MCF 10A (cell line): Measurements from ENCODE around the gene ARHGAP25. TPM values are rescaled to one million over a fixed set of nuclear protein-coding genes. Genes with fewer than 3 reads are reported as not detected.

ENCODE experiments used
- BruUV-seq: library from RNA; stranded (reverse); fragments of 400-500 nt; replicated peaks from 2 replicates; lab custom pipeline; 2021; lab: Mats Ljungman, UMichigan
- CTCF ChIA-PET: fragments of 300-600 bp; sonication (Branson Sonifier 250); formaldehyde crosslinking; extraction: SDS; loops from one replicate; lab custom pipeline; 2021; ENCODE audit warnings: antibody characterized with exemption, inconsistent platforms; lab: Yijun Ruan, JAX
- POLR2A ChIA-PET: fragments of 300-600, 350-650 bp; sonication (Branson Sonifier 250); formaldehyde crosslinking; extraction: SDS; loops from one replicate; lab custom pipeline; 2020; ENCODE audit warnings: antibody characterized with exemption, inconsistent platforms; lab: Yijun Ruan, JAX
- DNase-seq: peaks from one replicate; pipeline ENCODE4 v3.0.0-alpha.2; 2018; ENCODE audit not compliant: unreplicated experiment
- H3K27ac Mint-ChIP-seq: one replicate; pipeline ENCODE4 v1.8.0; 2022; ENCODE audit warnings: mild to moderate bottlenecking, low read depth, mixed read lengths; ENCODE audit not compliant: unreplicated experiment
- H3K27me3 Mint-ChIP-seq: one replicate; pipeline ENCODE4 v1.8.0; 2022; ENCODE audit warnings: mixed read lengths; ENCODE audit not compliant: insufficient read depth, unreplicated experiment
- H3K36me3 Mint-ChIP-seq: one replicate; pipeline ENCODE4 v1.8.0; 2022; ENCODE audit warnings: mild to moderate bottlenecking, moderate library complexity, mixed read lengths; ENCODE audit not compliant: insufficient read depth, unreplicated experiment
- H3K4me1 Mint-ChIP-seq: one replicate; pipeline ENCODE4 v1.8.0; 2022; ENCODE audit warnings: mixed read lengths; ENCODE audit not compliant: insufficient read depth, unreplicated experiment
- H3K4me3 Mint-ChIP-seq: one replicate; pipeline ENCODE4 v1.8.0; 2022; ENCODE audit warnings: mild to moderate bottlenecking, moderate library complexity, mixed read lengths; ENCODE audit not compliant: unreplicated experiment
- H3K9me3 Mint-ChIP-seq: one replicate; pipeline ENCODE4 v1.8.0; 2022; ENCODE audit warnings: mixed read lengths; ENCODE audit not compliant: unreplicated experiment
- CTCF ChIP-seq: fragments of 200-600 bp; IDR thresholded peaks from one replicate; pipeline ENCODE4 v1.8.0; 2022; ENCODE audit warnings: antibody characterized with exemption, mild to moderate bottlenecking; ENCODE audit not compliant: unreplicated experiment
- intact Hi-C: fragments of 100-400 bp; cut with micrococcal nuclease; formaldehyde crosslinking; loops from 2 replicates; pipeline ENCODE4 v1.14.1; 2022
- total RNA-seq: library from RNA; stranded (reverse); gene quantifications from 2 replicates; pipeline ENCODE4 v1.2.3, GENCODE V29; 2022

ARHGAP25 gene
- total RNA-seq, 1 experiment from 2014 or later = 0.93 TPM

GRCh38 chr2:68784915-68785314 is 50.3 kb downstream of the ARHGAP25 start:
- intact Hi-C loops = no loop called here
- Mint-ChIP-seq H3K4me1 (no peaks in the 10 kb centered on the region), H3K27me3 (no peaks in the 10 kb centered on the region), H3K27ac (no peak overlapping the region), H3K4me3 (no peak overlapping the region), H3K9me3 (no peaks in the 10 kb centered on the region), H3K36me3 (no peaks in the 10 kb centered on the region)
- CTCF ChIA-PET = interaction anchor here (1.1 kb wide), 1 partner anchor 34 kb away, joined by 3 read pairs; no protein-coding TSS in a partner anchor
- BruUV-seq = no TSS peak
- DNase-seq = no peak
- POLR2A ChIA-PET = interaction anchor here (0.7 kb wide), 1 partner anchor 15 kb away, joined by 4 read pairs; no protein-coding TSS in a partner anchor
- TF ChIP-seq CTCF = no peak

DNA sequence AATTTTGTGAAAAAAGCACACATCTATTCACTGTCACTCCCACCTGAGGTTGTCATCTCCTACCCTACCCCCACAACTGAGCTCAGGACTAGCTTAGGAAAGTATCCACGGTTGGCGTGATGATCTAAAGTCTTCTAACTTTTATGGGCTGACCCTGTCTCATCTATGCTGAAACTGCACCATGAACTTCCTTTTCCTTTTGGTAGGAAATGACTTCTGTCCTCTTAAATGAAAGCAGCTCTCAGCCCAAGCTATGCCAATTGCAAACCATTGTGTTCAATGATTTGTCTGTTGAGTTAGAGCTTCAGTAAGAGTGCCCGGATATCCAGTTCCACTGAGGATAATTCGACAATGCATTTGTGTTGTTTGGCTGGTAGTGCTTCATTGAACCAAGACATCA is 52.7 kb downstream of the ARHGAP25 start:
- Mint-ChIP-seq H3K36me3 (no peaks in the 10 kb centered on the region), H3K27ac (no peak overlapping the region), H3K4me3 (no peak overlapping the region), H3K4me1 (no peaks in the 10 kb centered on the region), H3K27me3 (no peaks in the 10 kb centered on the region), H3K9me3 (no peaks in the 10 kb centered on the region)
- no TSS peak for BruUV-seq
- no peak for TF ChIP-seq CTCF
- DNase-seq = no peak
- ChIA-PET POLR2A (interaction anchor here (0.6 kb wide), 2 partner anchors 127 to 886 kb away, joined by 3 read pairs; no protein-coding TSS in a partner anchor), CTCF (interaction anchor here (0.6 to 1.3 kb wide), 2 partner anchors 16 to 120 kb away, joined by 3 read pairs; no protein-coding TSS in a partner anchor)
- intact Hi-C loops = no loop called here

DNA sequence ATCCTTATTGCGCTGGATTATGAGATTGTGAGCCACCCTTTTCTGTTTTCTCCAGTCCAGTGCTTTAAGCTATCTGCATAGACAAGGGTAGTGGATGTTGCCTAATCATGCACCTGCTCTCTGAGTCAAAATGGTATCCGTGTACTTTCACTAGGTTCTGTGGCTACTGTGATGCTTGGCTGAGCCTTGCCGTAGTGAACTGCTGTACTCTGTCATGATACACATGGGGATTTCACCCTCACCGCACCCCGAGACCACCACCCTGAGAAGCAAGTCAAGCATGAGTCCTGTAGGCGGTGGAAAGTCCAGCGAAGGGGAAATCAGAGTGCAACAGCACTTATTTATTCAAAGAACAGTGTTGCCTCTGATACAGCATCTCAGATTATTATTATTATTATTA is 55.0 kb downstream of the ARHGAP25 start:
- POLR2A ChIA-PET = no interaction called here
- no peak for DNase-seq
- no peak for TF ChIP-seq CTCF
- CTCF ChIA-PET = interaction anchor here (1.6 kb wide), 1 partner anchor 38 kb away, joined by 6 read pairs; no protein-coding TSS in a partner anchor
- no peaks in the 10 kb centered on the region for H3K4me1 Mint-ChIP-seq
- no peak overlapping the region for H3K4me3 Mint-ChIP-seq
- no peak overlapping the region for H3K27ac Mint-ChIP-seq
- no TSS peak for BruUV-seq
- H3K27me3 Mint-ChIP-seq = no peaks in the 10 kb centered on the region
- no peaks in the 10 kb centered on the region for H3K9me3 Mint-ChIP-seq
- H3K36me3 Mint-ChIP-seq = no peaks in the 10 kb centered on the region
- intact Hi-C loops = no loop called here

GRCh38 chr2:68790600-68790999 is 56.0 kb downstream of the ARHGAP25 start:
- TF ChIP-seq CTCF = no peak
- Mint-ChIP-seq H3K27me3 (no peaks in the 10 kb centered on the region), H3K4me3 (no peak overlapping the region), H3K9me3 (no peaks in the 10 kb centered on the region), H3K36me3 (no peaks in the 10 kb centered on the region), H3K4me1 (no peaks in the 10 kb centered on the region), H3K27ac (no peak overlapping the region)
- ChIA-PET CTCF (interaction anchor here (1.6 kb wide), 1 partner anchor 39 kb away, joined by 4 read pairs; no protein-coding TSS in a partner anchor), POLR2A (interaction anchor here (1.2 kb wide), 1 partner anchor 9 kb away, joined by 3 read pairs; no protein-coding TSS in a partner anchor)
- DNase-seq = no peak
- no TSS peak for BruUV-seq
- intact Hi-C loops = no loop called here
